NCI-H2227 treated with DMSO at 0.1 percent for 48 hours (cell line): ENCODE results near the gene FSTL4.

Source experiments
- DNase-seq: peaks from one replicate; lab custom pipeline; 2025; lab: John Stamatoyannopoulos, UW

Gene FSTL4

GRCh38 chr5:133262690-133263089, 349.7 kb downstream of the FSTL4 start:
- no peak for DNase-seq

GRCh38 chr5:133261993-133262392, 350.3 kb downstream of the FSTL4 start:
- no peak for DNase-seq

GRCh38 chr5:133260715-133261114, 351.6 kb downstream of the FSTL4 start:
- DNase-seq: no peak

GRCh38 chr5:133259199-133259997, 352.9 kb downstream of the FSTL4 start:
- no peak for DNase-seq

- DNase-seq: no peak
Measured at GRCh38 chr5:133257977-133258376, 354.4 kb downstream of the FSTL4 start.

- no peak for DNase-seq
Measured at GRCh38 chr5:133256276-133256675, 356.1 kb downstream of the FSTL4 start.

GRCh38 chr5:133254803-133255202, 357.5 kb downstream of the FSTL4 start:
- DNase-seq: no peak

GRCh38 chr5:133253671-133254070, 358.7 kb downstream of the FSTL4 start:
- no peak for DNase-seq

GRCh38 chr5:133253070-133253469, 359.3 kb downstream of the FSTL4 start:
- DNase-seq: no peak

- no peak for DNase-seq
Measured at GRCh38 chr5:133252133-133252480, 360.2 kb downstream of the FSTL4 start.

- no peak for DNase-seq
Measured at GRCh38 chr5:133251296-133252132, 360.8 kb downstream of the FSTL4 start.

- DNase-seq: no peak
Measured at GRCh38 chr5:133250527-133250926, 361.8 kb downstream of the FSTL4 start.

GRCh38 chr5:133249593-133249992, 362.7 kb downstream of the FSTL4 start:
- no peak for DNase-seq

GRCh38 chr5:133247881-133248624, 364.3 kb downstream of the FSTL4 start:
- DNase-seq: no peak

GRCh38 chr5:133247151-133247709, 365.1 kb downstream of the FSTL4 start:
- DNase-seq: no peak

- no peak for DNase-seq
Measured at GRCh38 chr5:133246376-133247150, 365.8 kb downstream of the FSTL4 start.

- DNase-seq: no peak
Measured at GRCh38 chr5:133246053-133246370, 366.3 kb downstream of the FSTL4 start.

- no peak for DNase-seq
Measured at GRCh38 chr5:133245191-133246052, 366.9 kb downstream of the FSTL4 start.

GRCh38 chr5:133244242-133244641, 368.1 kb downstream of the FSTL4 start:
- no peak for DNase-seq

- DNase-seq: no peak
Measured at GRCh38 chr5:133243196-133243595, 369.1 kb downstream of the FSTL4 start.
